ENCODE data around the gene PROCA1.
A peak's percentile ranks its signal among the peaks of the same experiment; 100 is the strongest.

The PROCA1 gene

DNA sequence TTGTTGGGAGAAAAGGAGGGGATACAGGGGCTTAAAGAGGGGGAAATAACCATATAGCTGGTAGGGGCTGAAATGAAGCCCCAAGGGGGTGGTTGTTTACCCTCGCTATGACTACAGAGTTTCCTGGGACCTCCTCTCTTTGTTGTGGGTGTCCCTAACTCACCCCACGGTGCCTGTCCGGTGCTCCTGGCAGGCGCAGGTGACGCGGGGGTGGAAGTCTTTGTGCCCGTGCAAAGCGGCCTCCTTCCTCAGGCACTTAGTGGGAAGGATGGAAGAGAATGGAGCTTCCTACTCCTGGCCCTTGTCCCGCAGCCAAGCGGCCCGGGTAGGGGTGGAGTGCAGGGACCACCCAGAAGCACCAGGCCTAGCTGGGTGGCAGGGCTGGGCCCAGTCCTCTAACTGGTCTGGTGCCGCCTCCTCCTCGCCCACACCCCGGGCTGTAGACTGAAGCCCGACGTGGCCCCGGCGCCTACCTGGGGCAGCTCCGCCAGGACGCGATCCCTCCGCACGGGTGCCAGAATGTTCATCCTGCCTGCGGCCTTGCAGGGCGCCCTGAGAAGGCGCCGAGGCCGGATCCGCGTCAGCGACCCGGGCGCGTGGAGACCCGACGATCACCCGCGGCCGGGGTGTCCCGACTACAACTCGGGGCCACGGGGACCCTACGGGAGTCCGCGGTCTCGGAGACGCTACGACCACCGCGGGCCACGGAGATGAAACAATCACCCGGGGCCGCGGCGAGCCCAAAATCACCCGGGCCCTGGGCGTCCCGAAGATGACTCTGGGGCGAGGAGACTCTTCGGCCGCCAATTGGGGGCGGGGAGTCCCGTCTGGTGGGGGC, 5.3 kb upstream of the PROCA1 start:
- no peak for DNase-seq
- in situ Hi-C loops (cut with MboI; ENCODE audit: low pct_unique_long_range_greater_than_20kb, low sequenced_read_pairs) = no loop called here

GRCh38 chr17:28715217-28715616, 3.5 kb upstream of the PROCA1 start:
- in situ Hi-C loops (cut with MboI; ENCODE audit: low pct_unique_long_range_greater_than_20kb, low sequenced_read_pairs) = no loop called here
- DNase-seq = no peak

GRCh38 chr17:28714281-28714680, 2.6 kb upstream of the PROCA1 start:
- in situ Hi-C loops (cut with MboI; ENCODE audit: low pct_unique_long_range_greater_than_20kb, low sequenced_read_pairs) = no loop called here

GRCh38 chr17:28712705-28713415, 1.2 kb upstream of the PROCA1 start:
- in situ Hi-C loops (cut with MboI; ENCODE audit: low pct_unique_long_range_greater_than_20kb, low sequenced_read_pairs) = no loop called here
- no peak for DNase-seq

More at GRCh38 chr17:28714281-28714680, 2.6 kb upstream of the PROCA1 start:
- DNase-seq = no peak

GRCh38 chr17:28712032-28712704, 480 bp upstream of the PROCA1 start:
- in situ Hi-C loops (cut with MboI; ENCODE audit: low pct_unique_long_range_greater_than_20kb, low sequenced_read_pairs) = no loop called here
- peak; percentile 81 for DNase-seq

DNA sequence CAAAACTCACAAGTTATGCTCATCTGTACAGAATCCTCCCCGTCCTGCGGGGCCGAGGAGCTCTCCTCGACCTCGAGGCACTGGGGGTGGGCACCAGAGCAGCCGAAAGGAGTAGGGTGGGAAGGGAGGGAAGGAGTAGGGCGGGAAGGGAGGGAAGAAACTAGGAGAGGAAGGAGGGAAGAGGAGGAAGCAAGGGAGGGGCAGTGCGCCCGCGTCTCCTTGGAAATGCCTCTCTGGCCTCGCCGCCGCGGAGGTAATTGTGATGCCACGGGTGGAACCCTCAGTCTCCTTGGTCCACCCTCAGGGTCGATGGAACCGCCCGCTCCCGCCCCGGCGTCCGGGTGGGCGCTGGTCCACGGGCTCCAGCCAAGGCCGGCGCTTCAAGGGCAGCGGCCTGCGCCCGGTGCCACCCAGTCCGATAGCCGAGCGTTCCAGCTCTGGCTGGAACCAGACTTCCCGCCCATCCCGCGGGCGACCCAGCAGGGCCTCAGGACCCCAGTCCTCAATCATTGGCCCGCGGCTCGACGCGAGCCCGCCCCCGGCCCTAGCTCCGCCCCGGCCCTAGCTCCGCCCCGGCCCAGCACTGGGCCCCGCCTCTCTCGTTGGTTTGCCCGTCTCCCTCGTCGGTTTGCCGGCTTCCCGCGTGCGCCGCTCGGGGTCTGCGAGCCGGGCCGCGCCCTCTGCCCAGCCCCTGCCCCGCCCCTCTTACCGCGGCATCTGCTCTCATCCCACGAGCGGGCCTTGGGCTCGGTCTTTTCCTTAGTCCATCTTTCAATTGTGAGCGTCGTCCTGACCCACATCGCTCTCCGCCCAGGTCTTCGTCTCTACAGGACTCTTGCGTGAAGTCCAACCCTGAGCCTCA, 596 bp downstream of the PROCA1 start:
- in situ Hi-C loops (cut with MboI; ENCODE audit: low pct_unique_long_range_greater_than_20kb, low sequenced_read_pairs) = no loop called here
- peak; percentile 95 for DNase-seq

- DNase-seq = no peak
- in situ Hi-C loops (cut with MboI; ENCODE audit: low pct_unique_long_range_greater_than_20kb, low sequenced_read_pairs) = no loop called here
Measured at GRCh38 chr17:28707339-28707720, 4.4 kb downstream of the PROCA1 start.

DNA sequence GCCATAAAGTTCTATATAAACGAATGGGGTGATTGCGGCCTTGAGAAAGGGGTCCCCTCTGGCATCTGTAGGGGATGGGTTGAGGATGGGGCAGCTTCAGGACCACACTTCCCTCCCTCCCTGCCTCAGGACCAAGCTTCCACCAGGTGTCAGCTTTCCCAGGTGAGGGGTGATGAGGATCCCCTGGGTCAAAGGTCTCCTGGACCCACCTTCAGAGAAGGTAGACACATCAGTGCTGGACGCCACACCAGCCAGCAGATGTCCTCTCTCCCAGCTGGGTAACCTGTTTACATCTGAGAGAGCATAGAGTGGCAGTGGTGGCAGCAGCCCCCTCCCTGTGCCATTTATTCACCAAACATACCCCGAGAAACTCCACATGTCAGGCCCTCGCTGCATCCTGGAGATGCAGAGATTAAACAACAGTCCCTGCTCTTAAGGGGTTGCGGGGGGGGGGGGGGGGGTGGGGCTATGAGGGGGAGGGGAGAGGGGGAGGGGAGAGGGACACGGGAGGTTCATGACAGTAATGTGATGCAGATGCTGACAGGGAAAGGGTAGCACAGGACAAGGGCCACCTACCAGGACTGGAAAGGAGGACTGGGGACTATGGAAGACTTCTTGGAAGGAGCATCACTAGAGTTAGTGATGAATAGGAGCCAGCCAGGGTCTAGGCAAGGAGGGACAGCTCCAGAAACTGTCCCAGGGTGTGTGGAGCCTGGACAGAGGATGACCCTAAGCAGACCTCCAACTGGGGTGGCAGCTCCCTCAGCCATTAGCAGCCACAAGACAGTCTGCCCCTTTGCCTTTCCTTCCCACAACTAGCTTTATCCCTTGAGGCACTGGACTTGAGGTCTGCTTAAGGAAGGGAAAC, 5.0 kb downstream of the PROCA1 start:
- DNase-seq = no peak
- in situ Hi-C loops (cut with MboI; ENCODE audit: low pct_unique_long_range_greater_than_20kb, low sequenced_read_pairs) = no loop called here

GRCh38 chr17:28705728-28706334, 5.9 kb downstream of the PROCA1 start:
- in situ Hi-C loops (cut with MboI; ENCODE audit: low pct_unique_long_range_greater_than_20kb, low sequenced_read_pairs) = no loop called here
- DNase-seq = no peak

DNA sequence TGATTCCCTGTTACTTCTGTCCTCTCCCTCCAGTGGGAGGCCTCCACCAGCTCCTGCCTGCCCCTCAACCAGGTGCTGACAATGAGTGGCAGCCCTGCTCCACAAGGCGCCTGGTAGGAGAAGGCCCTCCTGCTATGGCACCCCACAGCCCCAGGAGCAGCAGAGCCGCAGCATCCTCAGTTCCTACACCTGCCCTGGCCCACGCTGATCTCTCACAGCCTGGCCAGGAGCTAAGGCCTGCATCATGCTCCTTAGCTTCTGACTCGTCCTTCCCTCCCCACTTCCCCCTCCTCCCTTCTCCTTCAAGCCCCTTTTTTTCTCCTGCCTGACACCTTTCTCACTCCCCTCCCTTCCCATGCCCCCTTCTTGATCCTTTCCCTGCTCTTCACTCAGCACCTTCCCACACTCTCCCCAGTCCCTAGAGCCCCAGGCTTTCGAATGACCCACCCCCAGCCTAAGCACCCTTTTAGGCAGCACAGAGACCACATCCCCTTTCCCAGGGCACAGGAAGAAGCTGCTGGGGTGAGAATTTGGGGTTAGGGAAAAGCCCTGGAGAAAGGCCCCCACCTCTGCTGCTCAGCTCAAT, 6.5 kb downstream of the PROCA1 start:
- in situ Hi-C loops (cut with MboI; ENCODE audit: low pct_unique_long_range_greater_than_20kb, low sequenced_read_pairs) = no loop called here
- DNase-seq = no peak

GRCh38 chr17:28704219-28704858, 7.3 kb downstream of the PROCA1 start:
- DNase-seq = no peak
- in situ Hi-C loops (cut with MboI; ENCODE audit: low pct_unique_long_range_greater_than_20kb, low sequenced_read_pairs) = no loop called here

DNA sequence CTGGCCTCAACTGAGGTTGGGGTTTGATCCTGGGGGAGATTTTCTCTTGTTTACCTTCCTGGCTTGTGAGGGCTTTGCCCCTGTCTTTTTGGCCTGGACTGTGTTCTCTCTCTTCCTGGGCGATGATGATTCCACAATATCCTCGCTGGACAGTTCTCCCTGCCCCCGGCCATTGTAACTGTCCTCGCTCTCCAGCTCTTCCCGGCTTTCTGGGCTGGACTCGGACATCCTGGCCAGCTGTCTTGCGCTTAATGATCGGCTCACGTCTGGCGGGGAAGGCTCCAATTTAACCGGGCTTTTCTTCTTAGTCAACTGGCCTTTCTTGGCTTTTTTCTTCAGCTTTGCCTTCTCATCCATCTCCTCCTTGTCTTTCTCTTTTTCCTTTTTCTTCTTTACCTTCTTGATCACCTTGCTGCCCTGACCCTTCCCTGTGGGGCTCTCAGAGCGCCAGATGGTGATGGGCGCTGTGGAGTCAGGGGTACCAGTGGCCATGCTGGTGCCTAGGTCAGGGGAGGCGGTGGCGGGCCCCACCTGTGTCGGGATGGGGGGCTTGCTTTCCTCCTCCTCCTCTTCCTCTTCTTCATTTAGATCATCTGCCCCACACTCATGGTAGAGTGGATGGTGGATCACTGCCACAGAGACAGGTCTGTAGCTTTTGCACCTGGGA, 8.0 kb downstream of the PROCA1 start:
- no peak for DNase-seq
- in situ Hi-C loops (cut with MboI; ENCODE audit: low pct_unique_long_range_greater_than_20kb, low sequenced_read_pairs) = no loop called here

GRCh38 chr17:28702752-28703150, 8.9 kb downstream of the PROCA1 start:
- no peak for DNase-seq
- in situ Hi-C loops (cut with MboI; ENCODE audit: low pct_unique_long_range_greater_than_20kb, low sequenced_read_pairs) = no loop called here

DNA sequence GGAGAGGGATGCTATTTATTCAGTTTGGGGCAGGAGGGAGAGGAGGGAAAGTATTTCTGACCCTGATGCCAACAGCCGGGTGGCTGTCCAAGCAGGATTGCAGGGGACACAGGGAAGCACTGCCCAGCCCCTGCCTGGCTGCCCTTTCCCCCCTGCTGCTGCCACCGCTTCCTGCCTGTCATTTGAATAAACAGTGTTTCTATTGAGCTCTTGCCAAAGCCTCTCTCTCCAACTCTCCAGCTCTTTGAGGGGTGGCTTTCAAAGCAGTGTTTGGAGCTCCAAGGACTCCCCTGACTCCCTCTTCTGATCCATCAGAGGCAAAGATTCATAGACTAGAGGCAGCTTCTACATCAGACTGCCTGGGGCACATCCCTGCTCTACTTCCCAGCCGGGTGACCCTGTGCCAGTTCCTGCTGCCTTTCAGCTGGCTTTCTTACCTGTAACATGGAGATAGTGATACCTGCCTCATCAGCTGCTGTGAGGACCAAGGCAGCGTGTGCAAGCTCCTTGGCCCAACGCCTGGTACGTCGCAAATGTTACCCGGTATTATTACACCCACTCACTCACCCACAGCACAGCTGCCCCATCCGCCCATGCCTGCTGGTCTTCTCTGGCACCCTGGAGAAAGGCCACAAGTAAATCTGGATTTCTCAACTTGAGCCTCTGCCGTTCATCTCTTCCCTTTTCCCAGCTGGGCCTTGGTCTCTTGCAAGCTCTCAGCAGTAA, 9.5 kb downstream of the PROCA1 start:
- DNase-seq = no peak
- in situ Hi-C loops (cut with MboI; ENCODE audit: low pct_unique_long_range_greater_than_20kb, low sequenced_read_pairs) = no loop called here

DNA sequence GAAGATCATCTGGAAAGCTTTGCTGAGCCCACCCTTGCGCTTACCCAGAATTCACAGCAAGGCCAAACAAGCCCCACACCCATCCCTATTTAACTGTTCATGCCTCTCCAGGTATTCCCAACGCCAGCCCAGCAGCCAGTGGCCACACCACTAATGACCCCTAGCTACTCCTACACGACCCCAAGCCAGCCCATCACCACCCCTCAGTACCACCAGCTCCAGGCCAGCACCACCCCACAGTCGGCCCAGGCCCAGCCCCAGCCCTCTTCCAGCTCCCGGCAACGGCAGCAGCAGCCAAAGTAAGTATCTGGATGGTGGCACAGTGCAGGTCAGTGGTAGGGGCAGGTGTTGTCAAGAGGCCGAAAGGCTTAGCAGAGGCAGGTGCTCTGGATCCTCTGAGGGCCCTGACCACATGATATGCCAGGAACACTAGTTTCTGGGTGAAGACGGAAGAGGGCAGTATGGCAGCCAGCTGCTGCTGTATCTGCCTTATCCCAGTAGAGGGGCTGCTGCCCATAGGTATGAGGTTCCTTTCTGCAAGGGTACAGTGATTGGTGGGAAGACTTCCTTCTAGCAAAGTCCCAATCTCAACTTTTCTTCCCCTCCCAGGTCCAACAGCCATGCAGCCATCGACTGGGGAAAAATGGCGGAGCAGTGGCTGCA, 10.7 kb downstream of the PROCA1 start:
- no peak for DNase-seq
- in situ Hi-C loops (cut with MboI; ENCODE audit: low pct_unique_long_range_greater_than_20kb, low sequenced_read_pairs) = no loop called here

- DNase-seq = no peak
- in situ Hi-C loops (cut with MboI; ENCODE audit: low pct_unique_long_range_greater_than_20kb, low sequenced_read_pairs) = no loop called here
Measured at GRCh38 chr17:28700278-28700677, 11.4 kb downstream of the PROCA1 start.

All from KBM-7 (cell line).